VCaP (cell line): ENCODE measurements around the gene RSU1.

Experiments used
- H3K27ac ChIP-seq: fragments of 450-650 bp; 2 replicates; pipeline ENCODE4 v1.5.1; 2017
- TF ChIP-seq, protein P1 (sequence below): fragments of 450-650 bp; conservative IDR thresholded peaks from 2 replicates; pipeline ENCODE4 v1.5.1; 2017; ENCODE audit warnings: mild to moderate bottlenecking, moderate library complexity

The RSU1 gene

DNA sequence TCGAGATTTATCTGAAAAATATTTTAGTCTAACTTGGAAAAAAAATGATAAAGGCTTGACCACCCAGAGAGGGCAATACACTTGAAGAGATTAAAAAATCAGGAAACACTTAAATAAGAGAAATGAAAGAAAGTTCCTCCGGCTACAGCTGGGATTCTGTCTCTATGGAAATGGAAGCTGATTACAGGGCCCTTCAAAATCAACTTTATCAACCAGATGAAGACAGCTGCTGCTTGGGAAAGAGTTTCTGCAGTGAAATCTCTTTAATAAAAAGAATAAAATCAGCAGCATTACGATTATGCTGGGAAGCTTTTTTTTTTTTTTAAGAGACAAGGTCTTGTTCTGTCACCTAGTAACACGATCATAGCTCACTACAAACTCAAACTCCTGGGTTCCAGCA, 4.5 kb downstream of the RSU1 start:
- TF ChIP-seq, protein P1, sequence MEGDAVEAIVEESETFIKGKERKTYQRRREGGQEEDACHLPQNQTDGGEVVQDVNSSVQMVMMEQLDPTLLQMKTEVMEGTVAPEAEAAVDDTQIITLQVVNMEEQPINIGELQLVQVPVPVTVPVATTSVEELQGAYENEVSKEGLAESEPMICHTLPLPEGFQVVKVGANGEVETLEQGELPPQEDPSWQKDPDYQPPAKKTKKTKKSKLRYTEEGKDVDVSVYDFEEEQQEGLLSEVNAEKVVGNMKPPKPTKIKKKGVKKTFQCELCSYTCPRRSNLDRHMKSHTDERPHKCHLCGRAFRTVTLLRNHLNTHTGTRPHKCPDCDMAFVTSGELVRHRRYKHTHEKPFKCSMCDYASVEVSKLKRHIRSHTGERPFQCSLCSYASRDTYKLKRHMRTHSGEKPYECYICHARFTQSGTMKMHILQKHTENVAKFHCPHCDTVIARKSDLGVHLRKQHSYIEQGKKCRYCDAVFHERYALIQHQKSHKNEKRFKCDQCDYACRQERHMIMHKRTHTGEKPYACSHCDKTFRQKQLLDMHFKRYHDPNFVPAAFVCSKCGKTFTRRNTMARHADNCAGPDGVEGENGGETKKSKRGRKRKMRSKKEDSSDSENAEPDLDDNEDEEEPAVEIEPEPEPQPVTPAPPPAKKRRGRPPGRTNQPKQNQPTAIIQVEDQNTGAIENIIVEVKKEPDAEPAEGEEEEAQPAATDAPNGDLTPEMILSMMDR, result no peak
- H3K27ac ChIP-seq, result no peak overlapping the region

- TF ChIP-seq, protein P1, result no peak
- no peak overlapping the region for H3K27ac ChIP-seq
Measured at GRCh38 chr10:16811765-16812164, 5.5 kb downstream of the RSU1 start.

DNA sequence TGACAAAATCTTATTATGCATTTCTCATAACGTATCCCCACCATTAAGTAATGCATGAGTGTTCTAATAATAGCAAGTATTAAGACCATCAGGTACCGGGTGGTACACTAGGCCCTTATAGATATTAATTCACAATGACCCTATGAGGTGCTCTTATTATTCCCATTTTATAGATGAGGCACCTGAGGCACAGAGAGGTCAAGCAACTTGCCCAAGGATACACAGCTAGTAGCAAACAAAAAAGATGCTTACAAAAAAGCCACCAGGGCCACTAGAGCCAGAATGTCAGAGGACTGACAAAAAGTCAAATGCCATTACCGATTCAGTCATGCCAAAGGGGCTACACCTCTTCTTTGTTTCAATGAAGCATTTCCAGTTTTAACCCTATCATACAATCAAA, 5.9 kb downstream of the RSU1 start:
- TF ChIP-seq, protein P1, result no peak
- H3K27ac ChIP-seq, result no peak overlapping the region

- no peak overlapping the region for H3K27ac ChIP-seq
- TF ChIP-seq, protein P1, result peak; percentile 71
Measured at GRCh38 chr10:16809074-16809718, 8.0 kb downstream of the RSU1 start.

GRCh38 chr10:16804123-16804522, 13.1 kb downstream of the RSU1 start:
- H3K27ac ChIP-seq, result no peak overlapping the region
- TF ChIP-seq, protein P1, result no peak

GRCh38 chr10:16803464-16803863, 13.8 kb downstream of the RSU1 start:
- no peak overlapping the region for H3K27ac ChIP-seq
- TF ChIP-seq, protein P1, result no peak

- TF ChIP-seq, protein P1, result no peak
- no peak overlapping the region for H3K27ac ChIP-seq
Measured at GRCh38 chr10:16799621-16800020, 17.6 kb downstream of the RSU1 start.
